Measurements from ENCODE around the gene GTF2IRD1.
"Not testable (repeated sequence)": the region's sequence is repeated elsewhere in the genome, so short reads cannot be mapped to it uniquely, and the experiment has no call there.

The GTF2IRD1 gene

GRCh38 chr7:74418538-74418937, 35.2 kb upstream of the GTF2IRD1 start:
- DNase-seq (ENCODE audit: low read depth): no peak

GRCh38 chr7:74419232-74419631, 34.5 kb upstream of the GTF2IRD1 start:
- H3K4me3 ChIP-seq (ENCODE audit: low read depth, low read length); DNase-seq (ENCODE audit: low read depth): not testable (repeated sequence)

More at GRCh38 chr7:74418538-74418937, 35.2 kb upstream of the GTF2IRD1 start:
- no peak overlapping the region for H3K4me3 ChIP-seq (ENCODE audit: low read depth, low read length)
- no peak for TF ChIP-seq CTCF (IDR thresholded peaks at IDR 0.05; ENCODE audit: control insufficient read depth, extremely low read depth, insufficient read depth)

GRCh38 chr7:74420006-74420405, 33.7 kb upstream of the GTF2IRD1 start:
- H3K4me3 ChIP-seq (ENCODE audit: low read depth, low read length): no peak overlapping the region
- TF ChIP-seq CTCF (IDR thresholded peaks at IDR 0.05; ENCODE audit: control insufficient read depth, extremely low read depth, insufficient read depth): no peak
- no peak for DNase-seq (ENCODE audit: low read depth)

GRCh38 chr7:74424291-74424880, 29.3 kb upstream of the GTF2IRD1 start:
- no peak overlapping the region for H3K4me3 ChIP-seq (ENCODE audit: low read depth, low read length)
- DNase-seq (ENCODE audit: low read depth): no peak
- no peak for TF ChIP-seq CTCF (IDR thresholded peaks at IDR 0.05; ENCODE audit: control insufficient read depth, extremely low read depth, insufficient read depth)

GRCh38 chr7:74428023-74428422, 25.7 kb upstream of the GTF2IRD1 start:
- H3K4me3 ChIP-seq (ENCODE audit: low read depth, low read length): no peak overlapping the region
- DNase-seq (ENCODE audit: low read depth): no peak
- no peak for TF ChIP-seq CTCF (IDR thresholded peaks at IDR 0.05; ENCODE audit: control insufficient read depth, extremely low read depth, insufficient read depth)

- H3K4me3 ChIP-seq (ENCODE audit: low read depth, low read length): no peak overlapping the region
- no peak for TF ChIP-seq CTCF (IDR thresholded peaks at IDR 0.05; ENCODE audit: control insufficient read depth, extremely low read depth, insufficient read depth)
- no peak for DNase-seq (ENCODE audit: low read depth)
These were observed 24.5 kb upstream of the GTF2IRD1 start for GRCh38 chr7:74429153-74429747.

GRCh38 chr7:74430409-74430808, 23.3 kb upstream of the GTF2IRD1 start:
- H3K4me3 ChIP-seq (ENCODE audit: low read depth, low read length); DNase-seq (ENCODE audit: low read depth): not testable (repeated sequence)

- TF ChIP-seq CTCF (IDR thresholded peaks at IDR 0.05; ENCODE audit: control insufficient read depth, extremely low read depth, insufficient read depth): no peak
- DNase-seq (ENCODE audit: low read depth): no peak
- H3K4me3 ChIP-seq (ENCODE audit: low read depth, low read length): no peak overlapping the region
These were observed 22.7 kb upstream of the GTF2IRD1 start for GRCh38 chr7:74430961-74431466.

GRCh38 chr7:74437291-74437571, 16.5 kb upstream of the GTF2IRD1 start:
- DNase-seq (ENCODE audit: low read depth); H3K4me3 ChIP-seq (ENCODE audit: low read depth, low read length): not testable (repeated sequence)

All from LNCaP clone FGC (cell line).